ENCODE results near the gene TUBGCP3. TPM values are rescaled to one million over a fixed set of nuclear protein-coding genes. Genes with fewer than 3 reads are reported as not detected.

The TUBGCP3 gene
- total RNA-seq, 1 donor from 2014 or later = 31.8 TPM

GRCh38 chr13:112444416-112445399, 143.2 kb downstream of the TUBGCP3 start:
- no peak overlapping the region for H3K4me3 Mint-ChIP-seq (ENCODE audit: low read depth)
- TF ChIP-seq CTCF (IDR thresholded peaks at IDR 0.05; ENCODE audit: unreplicated experiment) = no peak
- H3K4me1 Mint-ChIP-seq (ENCODE audit: low read depth) = peaks cover 1% of the 10 kb centered on the region
- no peak overlapping the region for H3K27ac Mint-ChIP-seq
- DNase-seq (ENCODE audit: low spot score, unreplicated experiment) = no peak
- no peaks in the 10 kb centered on the region for H3K9me3 Mint-ChIP-seq (ENCODE audit: low read depth)
- peaks cover 53% of the 10 kb centered on the region for H3K27me3 Mint-ChIP-seq
- H3K36me3 Mint-ChIP-seq (ENCODE audit: insufficient read depth) = no peaks in the 10 kb centered on the region

- H3K27me3 Mint-ChIP-seq = peaks cover 52% of the 10 kb centered on the region
- no peaks in the 10 kb centered on the region for H3K36me3 Mint-ChIP-seq (ENCODE audit: insufficient read depth)
- no peak overlapping the region for H3K27ac Mint-ChIP-seq
- no peaks in the 10 kb centered on the region for H3K4me1 Mint-ChIP-seq (ENCODE audit: low read depth)
- peak; percentile 90 for TF ChIP-seq CTCF (IDR thresholded peaks at IDR 0.05; ENCODE audit: unreplicated experiment)
- peak; percentile 86 for DNase-seq (ENCODE audit: low spot score, unreplicated experiment)
- no peaks in the 10 kb centered on the region for H3K9me3 Mint-ChIP-seq (ENCODE audit: low read depth)
- no peak overlapping the region for H3K4me3 Mint-ChIP-seq (ENCODE audit: low read depth)
Observed at GRCh38 chr13:112443995-112444311, 144.0 kb downstream of the TUBGCP3 start.

- no peaks in the 10 kb centered on the region for H3K4me1 Mint-ChIP-seq (ENCODE audit: low read depth)
- H3K4me3 Mint-ChIP-seq (ENCODE audit: low read depth) = no peak overlapping the region
- no peak for TF ChIP-seq CTCF (IDR thresholded peaks at IDR 0.05; ENCODE audit: unreplicated experiment)
- peaks cover 4% of the 10 kb centered on the region for H3K9me3 Mint-ChIP-seq (ENCODE audit: low read depth)
- H3K27me3 Mint-ChIP-seq = peaks cover 52% of the 10 kb centered on the region
- no peak for DNase-seq (ENCODE audit: low spot score, unreplicated experiment)
- H3K36me3 Mint-ChIP-seq (ENCODE audit: insufficient read depth) = no peaks in the 10 kb centered on the region
- H3K27ac Mint-ChIP-seq = no peak overlapping the region
Observed at GRCh38 chr13:112443191-112443994, 144.6 kb downstream of the TUBGCP3 start.

- Mint-ChIP-seq H3K4me3 (ENCODE audit: low read depth) (no peak overlapping the region), H3K27me3 (peaks cover 57% of the 10 kb centered on the region), H3K9me3 (ENCODE audit: low read depth) (peaks cover 10% of the 10 kb centered on the region), H3K36me3 (ENCODE audit: insufficient read depth) (no peaks in the 10 kb centered on the region), H3K27ac (no peak overlapping the region), H3K4me1 (ENCODE audit: low read depth) (no peaks in the 10 kb centered on the region)
- DNase-seq (ENCODE audit: low spot score, unreplicated experiment) = no peak
- TF ChIP-seq CTCF (IDR thresholded peaks at IDR 0.05; ENCODE audit: unreplicated experiment) = no peak
Observed at GRCh38 chr13:112442483-112443090, 145.4 kb downstream of the TUBGCP3 start.

GRCh38 chr13:112441779-112442310, 146.1 kb downstream of the TUBGCP3 start:
- DNase-seq (ENCODE audit: low spot score, unreplicated experiment) = no peak
- no peak overlapping the region for H3K4me3 Mint-ChIP-seq (ENCODE audit: low read depth)
- peaks cover 54% of the 10 kb centered on the region for H3K27me3 Mint-ChIP-seq
- no peak for TF ChIP-seq CTCF (IDR thresholded peaks at IDR 0.05; ENCODE audit: unreplicated experiment)
- no peaks in the 10 kb centered on the region for H3K36me3 Mint-ChIP-seq (ENCODE audit: insufficient read depth)
- peaks cover 10% of the 10 kb centered on the region for H3K9me3 Mint-ChIP-seq (ENCODE audit: low read depth)
- no peaks in the 10 kb centered on the region for H3K4me1 Mint-ChIP-seq (ENCODE audit: low read depth)
- H3K27ac Mint-ChIP-seq = no peak overlapping the region

Data from progenitor cell of endocrine pancreas (in vitro differentiated cells).